ENCODE data around the gene BCL7B.
"Not testable (repeated sequence)": the region's sequence is repeated elsewhere in the genome, so short reads cannot be mapped to it uniquely, and the experiment has no call there.

Gene BCL7B

GRCh38 chr7:73582664-73583202 lies 25.2 kb upstream of the BCL7B start:
- DNase-seq (ENCODE audit: low read depth) = no peak
- TF ChIP-seq CTCF (IDR thresholded peaks at IDR 0.05; ENCODE audit: insufficient read depth, low read depth, low read length, missing control alignments) = no peak
- no peak overlapping the region for H3K4me3 ChIP-seq (ENCODE audit: low read length)

GRCh38 chr7:73581006-73581405 lies 23.5 kb upstream of the BCL7B start:
- not testable (repeated sequence) for H3K4me3 ChIP-seq (ENCODE audit: low read length); DNase-seq (ENCODE audit: low read depth)

GRCh38 chr7:73578342-73579128 lies 21.0 kb upstream of the BCL7B start, which contains the start of gene TBL2:
TBL2 (minus strand) TSS chr7:73578579; CDS start chr7:73578549, 30 bp downstream.
- peak within 1 kb of the TSS; percentile 91 for H3K4me3 ChIP-seq (ENCODE audit: low read length)
- peak; percentile 99 for DNase-seq (ENCODE audit: low read depth)
- peak; percentile 32 for TF ChIP-seq CTCF (IDR thresholded peaks at IDR 0.05; ENCODE audit: insufficient read depth, low read depth, low read length, missing control alignments)

- H3K4me3 ChIP-seq (ENCODE audit: low read length) = peak overlapping the region; percentile 91
- DNase-seq (ENCODE audit: low read depth) = peak; percentile 20
- no peak for TF ChIP-seq CTCF (IDR thresholded peaks at IDR 0.05; ENCODE audit: insufficient read depth, low read depth, low read length, missing control alignments)
Observed at GRCh38 chr7:73577627-73578341, 20.3 kb upstream of the BCL7B start.

- no peak for DNase-seq (ENCODE audit: low read depth)
- TF ChIP-seq CTCF (IDR thresholded peaks at IDR 0.05; ENCODE audit: insufficient read depth, low read depth, low read length, missing control alignments) = no peak
- no peak overlapping the region for H3K4me3 ChIP-seq (ENCODE audit: low read length)
Observed at GRCh38 chr7:73573791-73574190, 16.3 kb upstream of the BCL7B start.

GRCh38 chr7:73573276-73573675 lies 15.8 kb upstream of the BCL7B start:
- no peak for TF ChIP-seq CTCF (IDR thresholded peaks at IDR 0.05; ENCODE audit: insufficient read depth, low read depth, low read length, missing control alignments)
- no peak for DNase-seq (ENCODE audit: low read depth)
- no peak overlapping the region for H3K4me3 ChIP-seq (ENCODE audit: low read length)

- DNase-seq (ENCODE audit: low read depth) = no peak
- TF ChIP-seq CTCF (IDR thresholded peaks at IDR 0.05; ENCODE audit: insufficient read depth, low read depth, low read length, missing control alignments) = no peak
- no peak overlapping the region for H3K4me3 ChIP-seq (ENCODE audit: low read length)
Observed at GRCh38 chr7:73572767-73573186, 15.3 kb upstream of the BCL7B start.
